Activated naive CD8-positive, alpha-beta T cell treated with anti-CD3 and anti-CD28 coated beads for 36 hours (primary cell): ENCODE measurements around the gene JSRP1. TPM values are rescaled to one million over a fixed set of nuclear protein-coding genes. Genes with fewer than 3 reads are reported as not detected.
A peak's percentile ranks its signal among the peaks of the same experiment; 100 is the strongest.
"Not testable (repeated sequence)": the region's sequence is repeated elsewhere in the genome, so short reads cannot be mapped to it uniquely, and the experiment has no call there.

Source experiments
- DNase-seq: peaks from one replicate; pipeline ENCODE4 v3.0.0; 2021
- H3K27ac Mint-ChIP-seq: one replicate; pipeline ENCODE4 v1.8.0; 2022; ENCODE audit warnings: mild to moderate bottlenecking, moderate library complexity, mixed read lengths
- H3K27me3 Mint-ChIP-seq: one replicate; pipeline ENCODE4 v1.8.0; 2022; ENCODE audit warnings: mild to moderate bottlenecking, mixed read lengths
- H3K36me3 Mint-ChIP-seq: one replicate; pipeline ENCODE4 v1.8.0; 2021; ENCODE audit warnings: mild to moderate bottlenecking, mixed read lengths
- H3K4me1 Mint-ChIP-seq: one replicate; pipeline ENCODE4 v1.8.0; 2021; ENCODE audit warnings: mixed read lengths
- H3K4me3 Mint-ChIP-seq: one replicate; pipeline ENCODE4 v1.8.0; 2022; ENCODE audit warnings: mild to moderate bottlenecking, moderate library complexity, mixed read lengths
- H3K9me3 Mint-ChIP-seq: one replicate; pipeline ENCODE4 v1.8.0; 2022; ENCODE audit warnings: mixed read lengths
- total RNA-seq, 2 experiments: library from RNA; stranded (reverse); gene quantifications; one replicate each; pipeline ENCODE4 v1.2.3, GENCODE V29; 2021

Gene JSRP1
- total RNA-seq, 2 experiments from 2014 or later = 0.45 to 0.50 TPM

GRCh38 chr19:2288338-2288817, 32.2 kb upstream of the JSRP1 start:
- H3K36me3 Mint-ChIP-seq = no peaks in the 10 kb centered on the region
- peaks cover 16% of the 10 kb centered on the region for H3K4me1 Mint-ChIP-seq
- no peak overlapping the region for H3K27ac Mint-ChIP-seq
- no peak for DNase-seq
- no peaks in the 10 kb centered on the region for H3K9me3 Mint-ChIP-seq
- H3K4me3 Mint-ChIP-seq = peak overlapping the region; percentile 81
- H3K27me3 Mint-ChIP-seq = peaks cover 13% of the 10 kb centered on the region

- Mint-ChIP-seq H3K27ac (no peak overlapping the region), H3K36me3 (no peaks in the 10 kb centered on the region), H3K9me3 (no peaks in the 10 kb centered on the region), H3K4me3 (no peak overlapping the region), H3K4me1 (peaks cover 18% of the 10 kb centered on the region), H3K27me3 (peaks cover 13% of the 10 kb centered on the region)
- no peak for DNase-seq
Observed at GRCh38 chr19:2287585-2288337, 31.5 kb upstream of the JSRP1 start.

GRCh38 chr19:2286402-2287140, 30.4 kb upstream of the JSRP1 start:
- Mint-ChIP-seq H3K27me3 (peaks cover 13% of the 10 kb centered on the region), H3K36me3 (no peaks in the 10 kb centered on the region), H3K9me3 (no peaks in the 10 kb centered on the region), H3K27ac (no peak overlapping the region), H3K4me1 (peaks cover 23% of the 10 kb centered on the region), H3K4me3 (no peak overlapping the region)
- no peak for DNase-seq

- no peak for DNase-seq
- H3K36me3 Mint-ChIP-seq = no peaks in the 10 kb centered on the region
- H3K9me3 Mint-ChIP-seq = no peaks in the 10 kb centered on the region
- H3K4me1 Mint-ChIP-seq = peaks cover 15% of the 10 kb centered on the region
- no peak overlapping the region for H3K27ac Mint-ChIP-seq
- no peak overlapping the region for H3K4me3 Mint-ChIP-seq
- peaks cover 3% of the 10 kb centered on the region for H3K27me3 Mint-ChIP-seq
Observed at GRCh38 chr19:2283835-2284507, 27.8 kb upstream of the JSRP1 start.

GRCh38 chr19:2282862-2283237, 26.6 kb upstream of the JSRP1 start:
- Mint-ChIP-seq H3K27me3 (no peaks in the 10 kb centered on the region), H3K27ac (no peak overlapping the region), H3K9me3 (no peaks in the 10 kb centered on the region), H3K4me1 (peaks cover 9% of the 10 kb centered on the region), H3K36me3 (no peaks in the 10 kb centered on the region), H3K4me3 (no peak overlapping the region)
- DNase-seq = no peak

- Mint-ChIP-seq H3K4me1 (peaks cover 9% of the 10 kb centered on the region), H3K9me3 (no peaks in the 10 kb centered on the region), H3K4me3 (peak within 1 kb of the TSS; percentile 25), H3K27ac (no peak within 1 kb of the TSS), H3K36me3 (no peaks in the 10 kb centered on the region), H3K27me3 (no peaks in the 10 kb centered on the region)
- no peak for DNase-seq
Observed at GRCh38 chr19:2282062-2282861, 26.0 kb upstream of the JSRP1 start, which contains the start of gene PEAK3. TSS of gene PEAK3 (minus strand) at chr19:2282175. CDS start at chr19:2280931, 1,244 bp downstream.

- H3K4me3 Mint-ChIP-seq, H3K27me3 Mint-ChIP-seq, H3K9me3 Mint-ChIP-seq, DNase-seq, H3K27ac Mint-ChIP-seq, H3K4me1 Mint-ChIP-seq, H3K36me3 Mint-ChIP-seq: not testable (repeated sequence)
Observed at GRCh38 chr19:2281265-2282061, 25.2 kb upstream of the JSRP1 start.

GRCh38 chr19:2280633-2281264, 24.5 kb upstream of the JSRP1 start:
- Mint-ChIP-seq H3K4me1 (peaks cover 9% of the 10 kb centered on the region), H3K36me3 (no peaks in the 10 kb centered on the region), H3K9me3 (no peaks in the 10 kb centered on the region), H3K4me3 (no peak overlapping the region), H3K27me3 (no peaks in the 10 kb centered on the region), H3K27ac (no peak overlapping the region)
- DNase-seq = no peak

GRCh38 chr19:2278459-2279158, 22.4 kb upstream of the JSRP1 start:
- H3K36me3 Mint-ChIP-seq = peaks cover 13% of the 10 kb centered on the region
- H3K27ac Mint-ChIP-seq = no peak overlapping the region
- no peaks in the 10 kb centered on the region for H3K9me3 Mint-ChIP-seq
- no peak for DNase-seq
- peaks cover 22% of the 10 kb centered on the region for H3K4me1 Mint-ChIP-seq
- no peaks in the 10 kb centered on the region for H3K27me3 Mint-ChIP-seq
- H3K4me3 Mint-ChIP-seq = no peak overlapping the region

- Mint-ChIP-seq H3K9me3 (no peaks in the 10 kb centered on the region), H3K27me3 (no peaks in the 10 kb centered on the region), H3K4me1 (peaks cover 21% of the 10 kb centered on the region), H3K36me3 (peaks cover 23% of the 10 kb centered on the region), H3K4me3 (no peak overlapping the region), H3K27ac (peak overlapping the region; percentile 42)
- no peak for DNase-seq
Observed at GRCh38 chr19:2277138-2277537, 20.9 kb upstream of the JSRP1 start.

- Mint-ChIP-seq H3K4me3 (no peak overlapping the region), H3K9me3 (no peaks in the 10 kb centered on the region), H3K4me1 (peaks cover 22% of the 10 kb centered on the region), H3K36me3 (peaks cover 29% of the 10 kb centered on the region), H3K27ac (no peak overlapping the region), H3K27me3 (no peaks in the 10 kb centered on the region)
- no peak for DNase-seq
Observed at GRCh38 chr19:2276429-2276986, 20.3 kb upstream of the JSRP1 start.

- DNase-seq = no peak
- no peak overlapping the region for H3K27ac Mint-ChIP-seq
- no peaks in the 10 kb centered on the region for H3K27me3 Mint-ChIP-seq
- peaks cover 24% of the 10 kb centered on the region for H3K4me1 Mint-ChIP-seq
- no peak overlapping the region for H3K4me3 Mint-ChIP-seq
- H3K36me3 Mint-ChIP-seq = peaks cover 33% of the 10 kb centered on the region
- no peaks in the 10 kb centered on the region for H3K9me3 Mint-ChIP-seq
Observed at GRCh38 chr19:2275588-2276428, 19.6 kb upstream of the JSRP1 start.
